ENCODE data around the gene SORBS1. TPM values are rescaled to one million over a fixed set of nuclear protein-coding genes. Genes with fewer than 3 reads are reported as not detected.

The SORBS1 gene
- total and polyA plus RNA-seq, 12 donors, result 140 to 1,253 (median 1,042) TPM

- TF ChIP-seq, protein P1, sequence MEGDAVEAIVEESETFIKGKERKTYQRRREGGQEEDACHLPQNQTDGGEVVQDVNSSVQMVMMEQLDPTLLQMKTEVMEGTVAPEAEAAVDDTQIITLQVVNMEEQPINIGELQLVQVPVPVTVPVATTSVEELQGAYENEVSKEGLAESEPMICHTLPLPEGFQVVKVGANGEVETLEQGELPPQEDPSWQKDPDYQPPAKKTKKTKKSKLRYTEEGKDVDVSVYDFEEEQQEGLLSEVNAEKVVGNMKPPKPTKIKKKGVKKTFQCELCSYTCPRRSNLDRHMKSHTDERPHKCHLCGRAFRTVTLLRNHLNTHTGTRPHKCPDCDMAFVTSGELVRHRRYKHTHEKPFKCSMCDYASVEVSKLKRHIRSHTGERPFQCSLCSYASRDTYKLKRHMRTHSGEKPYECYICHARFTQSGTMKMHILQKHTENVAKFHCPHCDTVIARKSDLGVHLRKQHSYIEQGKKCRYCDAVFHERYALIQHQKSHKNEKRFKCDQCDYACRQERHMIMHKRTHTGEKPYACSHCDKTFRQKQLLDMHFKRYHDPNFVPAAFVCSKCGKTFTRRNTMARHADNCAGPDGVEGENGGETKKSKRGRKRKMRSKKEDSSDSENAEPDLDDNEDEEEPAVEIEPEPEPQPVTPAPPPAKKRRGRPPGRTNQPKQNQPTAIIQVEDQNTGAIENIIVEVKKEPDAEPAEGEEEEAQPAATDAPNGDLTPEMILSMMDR (IDR thresholded peaks at IDR 0.05), result peak; percentile 63 to 88 (median 75)
- no peaks in the 10 kb centered on the region for H3K36me3 ChIP-seq
- ATAC-seq (peak; percentile 34 to 61 (median 48)), DNase-seq (peak in 1 of 2 donors; percentile 68)
- intact Hi-C loops (cut with DNase I), result loop anchor here in 3 of 10 donors (5.0 to 10.0 kb wide), 3 partner anchors 111 to 119 kb away; partner anchors contain the start of gene SORBS1 (in 2 of the 3)
- no peaks in the 10 kb centered on the region for H3K27me3 ChIP-seq
- peaks cover 26 to 99% (median 75%) of the 10 kb centered on the region in 9 donors for H3K4me1 ChIP-seq
- H3K27ac ChIP-seq, result peak overlapping the region; percentile 62 to 92 (median 84)
- WGBS, 2 donors, result 50 to 51% methylated on average over 7 of the region's 7 CpGs
- no peaks in the 10 kb centered on the region for H3K9me3 ChIP-seq
- peak overlapping the region in 1 of 10 donors; percentile 1 for H3K4me3 ChIP-seq
Observed at GRCh38 chr10:95445837-95446486, 115.2 kb downstream of the SORBS1 start.

GRCh38 chr10:95445223-95445836, 115.8 kb downstream of the SORBS1 start:
- TF ChIP-seq, protein P1 (IDR thresholded peaks at IDR 0.05), result no peak
- WGBS, 2 donors, result 27 to 31% methylated on average over 6 of the region's 6 CpGs
- peaks cover 0 to under 1% (median 0%) of the 10 kb centered on the region in 9 donors for H3K36me3 ChIP-seq
- H3K4me3 ChIP-seq, result peak overlapping the region in 1 of 10 donors; percentile 1
- intact Hi-C loops (cut with DNase I), result loop anchor here in 3 of 10 donors (5.0 to 10.0 kb wide), 3 partner anchors 112 to 119 kb away; partner anchors contain the start of gene SORBS1 (in 2 of the 3)
- DNase-seq (peak; percentile 71 to 86), ATAC-seq (peak; percentile 73 to 92 (median 88))
- peaks cover 26 to 99% (median 75%) of the 10 kb centered on the region in 9 donors for H3K4me1 ChIP-seq
- peak overlapping the region; percentile 62 to 92 (median 84) for H3K27ac ChIP-seq
- no peaks in the 10 kb centered on the region for H3K9me3 ChIP-seq
- H3K27me3 ChIP-seq, result no peaks in the 10 kb centered on the region

DNA sequence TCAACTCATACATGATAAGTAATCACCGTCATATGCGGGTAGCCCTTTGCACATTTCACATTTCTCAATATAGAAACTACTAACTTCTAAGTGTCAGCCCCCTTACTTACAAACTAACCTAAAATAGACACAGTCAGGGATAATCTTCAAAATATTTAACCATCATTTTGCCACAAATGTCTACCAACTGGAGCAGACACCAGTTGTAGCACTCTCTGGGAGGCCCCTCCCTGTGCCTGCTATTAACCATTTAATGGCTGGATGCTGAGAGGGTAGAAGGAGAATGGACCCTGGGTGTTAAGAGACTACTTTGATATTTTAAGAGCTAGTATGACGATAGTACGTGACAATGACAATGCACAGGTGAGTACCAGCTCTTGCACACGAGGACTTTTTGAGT, 116.4 kb downstream of the SORBS1 start:
- Histone ChIP-seq H3K36me3 (peaks cover 0 to 6% (median 0%) of the 10 kb centered on the region in 9 donors), H3K27me3 (no peaks in the 10 kb centered on the region), H3K27ac (peak overlapping the region; percentile 62 to 92 (median 84)), H3K9me3 (no peaks in the 10 kb centered on the region), H3K4me1 (peaks cover 26 to 99% (median 76%) of the 10 kb centered on the region in 9 donors), H3K4me3 (no peak overlapping the region)
- DNase-seq (no peak), ATAC-seq (peak in 6 of 8 donors; percentile 4 to 49 (median 26))
- WGBS, 2 donors, result 32 to 51% methylated on average over 5 of the region's 5 CpGs
- TF ChIP-seq, protein P1 (IDR thresholded peaks at IDR 0.05), result no peak
- intact Hi-C loops (cut with DNase I), result loop anchor here in 3 of 10 donors (5.0 to 10.0 kb wide), 3 partner anchors 113 to 120 kb away; partner anchors contain the start of gene SORBS1 (in 2 of the 3)

DNA sequence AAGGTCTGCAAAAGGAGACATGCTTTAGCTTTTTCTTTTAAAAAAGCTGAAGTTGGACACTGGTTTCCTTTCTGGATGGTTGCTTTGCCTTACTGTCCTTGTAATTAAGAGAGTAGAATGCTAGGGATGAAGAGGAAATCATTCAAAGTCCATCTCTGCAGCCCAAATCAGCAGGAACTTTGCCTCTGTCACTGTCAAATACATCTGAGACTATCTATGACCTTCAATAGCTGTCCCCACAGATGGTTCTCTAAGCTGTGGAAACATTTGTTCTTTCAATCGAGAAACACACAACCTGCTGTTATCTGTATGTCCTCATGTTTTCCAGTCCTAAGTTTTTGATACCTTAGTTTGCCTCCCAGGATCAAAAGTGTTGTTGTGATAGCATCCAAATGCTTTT, 117.5 kb downstream of the SORBS1 start:
- H3K4me3 ChIP-seq, result no peak overlapping the region
- ATAC-seq (peak in 1 of 8 donors; percentile 27), DNase-seq (no peak)
- H3K9me3 ChIP-seq, result no peaks in the 10 kb centered on the region
- peaks cover 0 to 12% (median 0%) of the 10 kb centered on the region in 9 donors for H3K36me3 ChIP-seq
- TF ChIP-seq, protein P1 (IDR thresholded peaks at IDR 0.05), result no peak
- peaks cover 26 to 100% (median 77%) of the 10 kb centered on the region in 9 donors for H3K4me1 ChIP-seq
- 15 to 28% methylated on average over 1 of the region's 1 CpG for WGBS, 2 donors
- H3K27ac ChIP-seq, result peak overlapping the region in 9 of 10 donors; percentile 62 to 92 (median 85)
- intact Hi-C loops (cut with DNase I), result loop anchor here in 1 of 10 donors (10.0 kb wide), 1 partner anchor 121 kb away; the partner anchor contains the start of gene SORBS1
- no peaks in the 10 kb centered on the region for H3K27me3 ChIP-seq
